Fibroblast of lung (primary cell): ENCODE data around the gene HPSE2.

Experiments used
- EZH2 ChIP-seq: IDR thresholded peaks from 2 replicates; pipeline ENCODE4 v1.5.1; 2012; ENCODE audit warnings: low read length, control low read depth, mild to moderate bottlenecking; ENCODE audit errors: missing control alignments
- TF ChIP-seq, protein P1 (sequence below), 2 donors: IDR thresholded peaks in 1 of 2; conservative IDR thresholded peaks in 1 of 2; 1 replicate in 1 of 2; 2 replicates in 1 of 2; pipeline ENCODE4 v1.5.1; 2011 to 2012; ENCODE audit warnings: low read length in 2 of 2, control low read depth in 1 of 2, inconsistent platforms in 1 of 2, low read depth in 1 of 2, mild to moderate bottlenecking in 1 of 2

DNA sequence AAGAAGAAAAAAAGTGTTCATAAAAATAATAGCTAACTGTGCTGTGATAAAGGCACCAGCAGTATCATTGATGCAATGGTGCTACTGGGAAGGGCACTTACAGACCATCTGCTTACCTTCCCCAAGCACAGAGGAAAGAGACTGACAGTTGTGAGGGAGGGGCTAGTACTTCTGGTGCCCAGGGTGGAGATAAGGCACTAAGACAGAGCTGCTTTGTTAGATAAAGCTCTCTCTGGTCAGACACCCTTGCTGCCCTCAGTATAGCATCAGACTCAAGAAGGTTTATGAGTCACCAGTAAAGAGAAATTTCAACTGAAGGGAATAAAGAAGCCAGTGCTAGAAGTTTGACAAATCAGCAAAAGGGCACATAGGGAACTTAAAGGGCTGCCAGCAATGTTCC is 325.6 kb downstream of the HPSE2 start:
- TF ChIP-seq, protein P1, sequence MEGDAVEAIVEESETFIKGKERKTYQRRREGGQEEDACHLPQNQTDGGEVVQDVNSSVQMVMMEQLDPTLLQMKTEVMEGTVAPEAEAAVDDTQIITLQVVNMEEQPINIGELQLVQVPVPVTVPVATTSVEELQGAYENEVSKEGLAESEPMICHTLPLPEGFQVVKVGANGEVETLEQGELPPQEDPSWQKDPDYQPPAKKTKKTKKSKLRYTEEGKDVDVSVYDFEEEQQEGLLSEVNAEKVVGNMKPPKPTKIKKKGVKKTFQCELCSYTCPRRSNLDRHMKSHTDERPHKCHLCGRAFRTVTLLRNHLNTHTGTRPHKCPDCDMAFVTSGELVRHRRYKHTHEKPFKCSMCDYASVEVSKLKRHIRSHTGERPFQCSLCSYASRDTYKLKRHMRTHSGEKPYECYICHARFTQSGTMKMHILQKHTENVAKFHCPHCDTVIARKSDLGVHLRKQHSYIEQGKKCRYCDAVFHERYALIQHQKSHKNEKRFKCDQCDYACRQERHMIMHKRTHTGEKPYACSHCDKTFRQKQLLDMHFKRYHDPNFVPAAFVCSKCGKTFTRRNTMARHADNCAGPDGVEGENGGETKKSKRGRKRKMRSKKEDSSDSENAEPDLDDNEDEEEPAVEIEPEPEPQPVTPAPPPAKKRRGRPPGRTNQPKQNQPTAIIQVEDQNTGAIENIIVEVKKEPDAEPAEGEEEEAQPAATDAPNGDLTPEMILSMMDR (conservative IDR thresholded peaks at IDR 0.05 in 1 of 2, IDR thresholded peaks at IDR 0.05 in 1 of 2; ENCODE audit: low read depth in 1 of 2, low read length in 2 of 2) = no peak
- no peak for TF ChIP-seq EZH2
